Natural killer cell (primary cell): ENCODE results near the gene WNT1. TPM values are rescaled to one million over a fixed set of nuclear protein-coding genes. Genes with fewer than 3 reads are reported as not detected.

Source experiments
- ATAC-seq, 3 donors: fragments of 150-1000 bp in 2 of 3; fragments of 200-7000 bp in 1 of 3; cut with Tn5 transposase; 1 replicate in 1 of 3; 2 replicates in 2 of 3; pipeline ENCODE4 v1.10.0; 2021; ENCODE audit warnings: mild to moderate bottlenecking in 2 of 3, moderate library complexity in 2 of 3
- DNase-seq, 2 donors: peaks; one replicate each; pipeline versions ENCODE4 v3.0.0 to v3.0.0-alpha.2; 2013 to 2021; ENCODE audit warnings: mixed read lengths in 1 of 2
- H3K27ac ChIP-seq: one replicate; pipeline ENCODE4 v1.5.1; 2013; ENCODE audit warnings: mild to moderate bottlenecking, low read length
- H3K27me3 ChIP-seq: one replicate; pipeline ENCODE4 v1.6.1; 2013; ENCODE audit warnings: low read length; ENCODE audit not compliant: control insufficient read depth, insufficient read depth
- H3K36me3 ChIP-seq: one replicate; pipeline ENCODE4 v1.6.1; 2013; ENCODE audit warnings: low read length; ENCODE audit not compliant: control insufficient read depth, insufficient read depth
- H3K4me1 ChIP-seq: one replicate; pipeline ENCODE4 v1.6.1; 2013; ENCODE audit warnings: low read length; ENCODE audit not compliant: control insufficient read depth, insufficient read depth
- H3K4me3 ChIP-seq: one replicate; pipeline ENCODE4 v1.5.1; 2013; ENCODE audit warnings: low read length
- H3K9me3 ChIP-seq: one replicate; pipeline ENCODE4 v1.6.1; 2013; ENCODE audit warnings: low read length; ENCODE audit not compliant: control insufficient read depth, insufficient read depth
- H3K27ac Mint-ChIP-seq, 2 donors: one replicate each; pipeline ENCODE4 v1.8.0; 2022; ENCODE audit warnings: mild to moderate bottlenecking in 2 of 2, mixed read lengths in 2 of 2, moderate library complexity in 1 of 2
- H3K27me3 Mint-ChIP-seq, 2 donors: one replicate each; pipeline ENCODE4 v1.8.0; 2022; ENCODE audit warnings: low read depth in 2 of 2, mixed read lengths in 2 of 2
- H3K36me3 Mint-ChIP-seq: one replicate; pipeline ENCODE4 v1.8.0; 2022; ENCODE audit warnings: mixed read lengths
- H3K4me1 Mint-ChIP-seq, 2 donors: one replicate each; pipeline ENCODE4 v1.8.0; 2022; ENCODE audit warnings: mixed read lengths in 2 of 2
- H3K4me3 Mint-ChIP-seq: one replicate; pipeline ENCODE4 v1.8.0; 2022; ENCODE audit warnings: mild to moderate bottlenecking, moderate library complexity, mixed read lengths
- H3K9me3 Mint-ChIP-seq, 2 donors: one replicate each; pipeline ENCODE4 v1.8.0; 2022; ENCODE audit warnings: mixed read lengths in 2 of 2
- CTCF ChIP-seq: fragments of 200-600 bp; IDR thresholded peaks from one replicate; pipeline ENCODE4 v1.8.0; 2022; ENCODE audit warnings: antibody characterized with exemption
- WGBS: methylation state at CpG from one replicate; pipeline ENCODE4 v1.1.7; 2013; ENCODE audit warnings: missing lambda C conversion rate; ENCODE audit not compliant: insufficient coverage; 5-methylcytosine and 5-hydroxymethylcytosine counted together
- intact Hi-C: fragments of 100-400 bp; cut with micrococcal nuclease; formaldehyde crosslinking; loops from one replicate; pipeline ENCODE4 v1.14.2; 2022
- total RNA-seq, 4 donors: library from RNA; stranded (reverse); fragments of 120-200 nt in 1 of 4; gene quantifications; one replicate each; pipeline versions ENCODE4 v1.2.3 to v1.2.4, GENCODE V29; 2013 to 2022

WNT1 gene
- total RNA-seq, 3 donors from 2014 or later (not counting 1 experiment from before 2014, with no cell fraction given), result 1.1 to 2.0 (median 1.7) TPM

- Mint-ChIP-seq H3K4me3 (no peak overlapping the region), H3K27ac (no peak overlapping the region), H3K4me1 (peaks cover 12 to 15% of the 10 kb centered on the region in 2 donors), H3K27me3 (peaks cover 44 to 53% of the 10 kb centered on the region in 2 donors), H3K9me3 (no peaks in the 10 kb centered on the region), H3K36me3 (no peaks in the 10 kb centered on the region)
- no peaks in the 10 kb centered on the region for H3K9me3 ChIP-seq
- H3K4me1 ChIP-seq, result peaks cover 12% of the 10 kb centered on the region
- no peak for DNase-seq
- TF ChIP-seq CTCF, result no peak
- peaks cover 18% of the 10 kb centered on the region for H3K27me3 ChIP-seq
- H3K27ac ChIP-seq, result no peak overlapping the region
- no peaks in the 10 kb centered on the region for H3K36me3 ChIP-seq
- intact Hi-C loops, result no loop called here
- H3K4me3 ChIP-seq, result no peak overlapping the region
- no peak for ATAC-seq
These were observed 12.4 kb downstream of the WNT1 start for GRCh38 chr12:48990552-48990951.

GRCh38 chr12:48991247-48992050 lies 13.3 kb downstream of the WNT1 start:
- no peaks in the 10 kb centered on the region for H3K36me3 Mint-ChIP-seq
- Histone ChIP-seq H3K4me3 (no peak overlapping the region), H3K27me3 (peaks cover 23% of the 10 kb centered on the region), H3K4me1 (peaks cover 14% of the 10 kb centered on the region), H3K36me3 (no peaks in the 10 kb centered on the region), H3K27ac (no peak overlapping the region), H3K9me3 (no peaks in the 10 kb centered on the region)
- no peak for ATAC-seq
- no peaks in the 10 kb centered on the region for H3K9me3 Mint-ChIP-seq
- H3K4me1 Mint-ChIP-seq, result peaks cover 15 to 17% of the 10 kb centered on the region in 2 donors
- 69% methylated on average over 8 of the region's 8 CpGs for WGBS
- peak in 1 of 2 donors; percentile 7 for DNase-seq
- peaks cover 47 to 51% of the 10 kb centered on the region in 2 donors for H3K27me3 Mint-ChIP-seq
- no peak overlapping the region for H3K4me3 Mint-ChIP-seq
- intact Hi-C loops, result no loop called here
- H3K27ac Mint-ChIP-seq, result no peak overlapping the region
- no peak for TF ChIP-seq CTCF

- Histone ChIP-seq H3K36me3 (no peaks in the 10 kb centered on the region), H3K4me3 (no peak overlapping the region), H3K27me3 (peaks cover 31% of the 10 kb centered on the region), H3K27ac (no peak overlapping the region), H3K9me3 (no peaks in the 10 kb centered on the region), H3K4me1 (peaks cover 30% of the 10 kb centered on the region)
- Mint-ChIP-seq H3K36me3 (no peaks in the 10 kb centered on the region), H3K4me3 (no peak overlapping the region), H3K9me3 (no peaks in the 10 kb centered on the region), H3K27ac (no peak overlapping the region), H3K4me1 (peaks cover 15 to 28% of the 10 kb centered on the region in 2 donors), H3K27me3 (peaks cover 33 to 56% of the 10 kb centered on the region in 2 donors)
- intact Hi-C loops, result no loop called here
- DNase-seq, result no peak
- ATAC-seq, result no peak
- TF ChIP-seq CTCF, result no peak
- WGBS, result 84% methylated on average over 3 of the region's 3 CpGs
These were observed 15.7 kb downstream of the WNT1 start for GRCh38 chr12:48993787-48994186.
